Measurements from ENCODE around the gene ZNF195.
"Not testable (repeated sequence)": the region's sequence is repeated elsewhere in the genome, so short reads cannot be mapped to it uniquely, and the experiment has no call there.

DNA sequence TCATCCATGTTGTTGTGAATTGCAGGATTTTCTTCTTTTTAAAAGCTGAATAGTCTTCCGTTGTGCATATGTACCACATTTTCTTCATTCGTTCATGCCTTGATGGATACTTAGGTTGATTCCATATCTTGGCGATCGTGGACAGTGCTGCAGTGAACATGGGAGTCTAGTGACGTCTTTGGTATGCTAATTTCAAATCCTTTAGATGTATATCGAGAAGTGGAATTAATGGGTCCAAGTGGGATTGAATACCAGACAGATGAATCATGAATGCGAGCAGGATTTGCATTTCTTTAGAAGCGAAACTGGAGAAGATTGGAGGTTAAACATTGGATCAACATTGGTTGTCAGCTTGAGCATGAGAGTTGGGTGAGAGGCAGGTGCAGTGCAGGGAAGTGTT lies 45.8 kb downstream of the ZNF195 start:
- TF ChIP-seq EP300, POLR2A, POLR2AphosphoS5 (IDR thresholded peaks at IDR 0.05): not testable (repeated sequence)
- TF ChIP-seq, protein P1, sequence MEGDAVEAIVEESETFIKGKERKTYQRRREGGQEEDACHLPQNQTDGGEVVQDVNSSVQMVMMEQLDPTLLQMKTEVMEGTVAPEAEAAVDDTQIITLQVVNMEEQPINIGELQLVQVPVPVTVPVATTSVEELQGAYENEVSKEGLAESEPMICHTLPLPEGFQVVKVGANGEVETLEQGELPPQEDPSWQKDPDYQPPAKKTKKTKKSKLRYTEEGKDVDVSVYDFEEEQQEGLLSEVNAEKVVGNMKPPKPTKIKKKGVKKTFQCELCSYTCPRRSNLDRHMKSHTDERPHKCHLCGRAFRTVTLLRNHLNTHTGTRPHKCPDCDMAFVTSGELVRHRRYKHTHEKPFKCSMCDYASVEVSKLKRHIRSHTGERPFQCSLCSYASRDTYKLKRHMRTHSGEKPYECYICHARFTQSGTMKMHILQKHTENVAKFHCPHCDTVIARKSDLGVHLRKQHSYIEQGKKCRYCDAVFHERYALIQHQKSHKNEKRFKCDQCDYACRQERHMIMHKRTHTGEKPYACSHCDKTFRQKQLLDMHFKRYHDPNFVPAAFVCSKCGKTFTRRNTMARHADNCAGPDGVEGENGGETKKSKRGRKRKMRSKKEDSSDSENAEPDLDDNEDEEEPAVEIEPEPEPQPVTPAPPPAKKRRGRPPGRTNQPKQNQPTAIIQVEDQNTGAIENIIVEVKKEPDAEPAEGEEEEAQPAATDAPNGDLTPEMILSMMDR (IDR thresholded peaks at IDR 0.05): not testable (repeated sequence)
